Measurements from ENCODE around the gene TOMM40. TPM values are rescaled to one million over a fixed set of nuclear protein-coding genes. Genes with fewer than 3 reads are reported as not detected.

Gene TOMM40
- total and polyA plus RNA-seq, 2 experiments from 2014 or later, result 119 to 172 TPM

GRCh38 chr19:44847144-44848035 lies 43.7 kb upstream of the TOMM40 start:
- no peak for TF ChIP-seq CTCF (IDR thresholded peaks at IDR 0.05; ENCODE audit: low read depth, low read length)
- H3K27ac ChIP-seq, result peak overlapping the region; percentile 99
- no peaks in the 10 kb centered on the region for H3K36me3 ChIP-seq
- H3K9me3 ChIP-seq (ENCODE audit: low read depth), result no peaks in the 10 kb centered on the region
- peak; percentile 71 to 83 for DNase-seq (ENCODE audit: low read depth in 1 of 2, low spot score in 1 of 2)
- peak overlapping the region; percentile 78 for H3K4me3 ChIP-seq
- no peaks in the 10 kb centered on the region for H3K27me3 ChIP-seq
- H3K4me1 ChIP-seq (ENCODE audit: low read depth), result peaks cover 20% of the 10 kb centered on the region

- peak overlapping the region; percentile 78 for H3K4me3 ChIP-seq
- peak overlapping the region; percentile 99 for H3K27ac ChIP-seq
- H3K27me3 ChIP-seq, result no peaks in the 10 kb centered on the region
- no peak for TF ChIP-seq CTCF (IDR thresholded peaks at IDR 0.05; ENCODE audit: low read depth, low read length)
- peaks cover 20% of the 10 kb centered on the region for H3K4me1 ChIP-seq (ENCODE audit: low read depth)
- no peaks in the 10 kb centered on the region for H3K9me3 ChIP-seq (ENCODE audit: low read depth)
- peak; percentile 44 to 56 for DNase-seq (ENCODE audit: low read depth in 1 of 2, low spot score in 1 of 2)
- no peaks in the 10 kb centered on the region for H3K36me3 ChIP-seq
These were observed 42.8 kb upstream of the TOMM40 start for GRCh38 chr19:44848036-44848811.

- H3K27me3 ChIP-seq, result no peaks in the 10 kb centered on the region
- peaks cover 20% of the 10 kb centered on the region for H3K4me1 ChIP-seq (ENCODE audit: low read depth)
- DNase-seq (ENCODE audit: low read depth in 1 of 2, low spot score in 1 of 2), result peak in 1 of 2 donors; percentile 26
These were observed 42.1 kb upstream of the TOMM40 start for GRCh38 chr19:44848812-44849447.

GRCh38 chr19:44850641-44851109 lies 40.4 kb upstream of the TOMM40 start:
- no peak for TF ChIP-seq CTCF (IDR thresholded peaks at IDR 0.05; ENCODE audit: low read depth, low read length)
- H3K27ac ChIP-seq, result peak overlapping the region; percentile 99
- H3K36me3 ChIP-seq, result peaks cover 5% of the 10 kb centered on the region
- H3K4me3 ChIP-seq, result no peak overlapping the region
- H3K27me3 ChIP-seq, result no peaks in the 10 kb centered on the region
- peaks cover 20% of the 10 kb centered on the region for H3K4me1 ChIP-seq (ENCODE audit: low read depth)
- H3K9me3 ChIP-seq (ENCODE audit: low read depth), result no peaks in the 10 kb centered on the region
- DNase-seq (ENCODE audit: low read depth in 1 of 2, low spot score in 1 of 2), result no peak

More at GRCh38 chr19:44848812-44849447, 42.1 kb upstream of the TOMM40 start:
- Histone ChIP-seq H3K27ac (peak overlapping the region; percentile 99), H3K4me3 (peak overlapping the region; percentile 78), H3K36me3 (peaks cover 2% of the 10 kb centered on the region), H3K9me3 (ENCODE audit: low read depth) (no peaks in the 10 kb centered on the region)
- no peak for TF ChIP-seq CTCF (IDR thresholded peaks at IDR 0.05; ENCODE audit: low read depth, low read length)

- H3K9me3 ChIP-seq (ENCODE audit: low read depth), result no peaks in the 10 kb centered on the region
- peak overlapping the region; percentile 48 for H3K27ac ChIP-seq
- DNase-seq (ENCODE audit: low read depth in 1 of 2, low spot score in 1 of 2), result no peak
These were observed 39.6 kb upstream of the TOMM40 start for GRCh38 chr19:44851427-44851826.

More at GRCh38 chr19:44851427-44851826, 39.6 kb upstream of the TOMM40 start:
- Histone ChIP-seq H3K4me1 (ENCODE audit: low read depth) (peaks cover 20% of the 10 kb centered on the region), H3K27me3 (no peaks in the 10 kb centered on the region), H3K4me3 (no peak overlapping the region), H3K36me3 (peaks cover 5% of the 10 kb centered on the region)
- TF ChIP-seq CTCF (IDR thresholded peaks at IDR 0.05; ENCODE audit: low read depth, low read length), result no peak
